Cardiac muscle cell (in vitro differentiated cells and primary cell): ENCODE data around the gene DCPS. TPM values are rescaled to one million over a fixed set of nuclear protein-coding genes. Genes with fewer than 3 reads are reported as not detected.
"Not testable (repeated sequence)": the region's sequence is repeated elsewhere in the genome, so short reads cannot be mapped to it uniquely, and the experiment has no call there.

Source experiments
- DNase-seq, 2 donors: peaks; one replicate each; pipeline versions ENCODE4 v3.0.0 to v3.0.0-alpha.2; 2010 to 2017; ENCODE audit warnings: low read depth in 1 of 2, low spot score in 1 of 2
- H3K27ac ChIP-seq: fragments of 200-600 bp; sonication (generic); 2 replicates; pipeline ENCODE4 v1.5.1; 2016
- H3K27me3 ChIP-seq: fragments of 200-600 bp; sonication (generic); 2 replicates; pipeline ENCODE4 v1.6.0; 2016; ENCODE audit warnings: control low read depth
- H3K36me3 ChIP-seq: fragments of 200-600 bp; sonication (generic); 2 replicates; pipeline ENCODE4 v1.5.1; 2016; ENCODE audit warnings: control low read depth
- H3K4me1 ChIP-seq: fragments of 200-600 bp; sonication (generic); 2 replicates; pipeline ENCODE4 v1.8.1; 2017; ENCODE audit warnings: low read depth, mild to moderate bottlenecking, mixed run types
- H3K4me3 ChIP-seq: fragments of 200-600 bp; sonication (generic); 2 replicates; pipeline ENCODE4 v1.5.1; 2016; ENCODE audit warnings: mild to moderate bottlenecking
- H3K9me3 ChIP-seq: fragments of 200-600 bp; sonication (generic); 2 replicates; pipeline ENCODE4 v1.5.1; 2017; ENCODE audit warnings: low read depth, mild to moderate bottlenecking, control low read depth
- polyA plus RNA-seq: library from polyadenylated mRNA; unstranded; fragments of >200 nt; fragmentation: Nextera tagmentation; extraction: Ambion mirVana; gene quantifications from 2 replicates; pipeline ENCODE4 v1.2.1, GENCODE V29; 2016
- total RNA-seq: library from RNA; depleted of rRNA; stranded (reverse); fragments of >200 nt; gene quantifications from 2 replicates; pipeline ENCODE4 v1.2.3, GENCODE V29; 2016
- TF ChIP-seq, protein P1 (sequence below): IDR thresholded peaks from 2 replicates; pipeline ENCODE4 v1.5.1; 2012; ENCODE audit warnings: low read depth, mild to moderate bottlenecking, low read length

The DCPS gene
- total RNA-seq (13.1 and 16.5 TPM in 2 replicates), polyA plus RNA-seq (27.0 and 27.4 TPM in 2 replicates)

GRCh38 chr11:126303623-126304456, at the start of gene DCPS:
TSS of gene DCPS (plus strand) at chr11:126304060. CDS start at chr11:126304081, 21 bp downstream.
- H3K27me3 ChIP-seq = no peaks in the 10 kb centered on the region
- TF ChIP-seq, protein P1, sequence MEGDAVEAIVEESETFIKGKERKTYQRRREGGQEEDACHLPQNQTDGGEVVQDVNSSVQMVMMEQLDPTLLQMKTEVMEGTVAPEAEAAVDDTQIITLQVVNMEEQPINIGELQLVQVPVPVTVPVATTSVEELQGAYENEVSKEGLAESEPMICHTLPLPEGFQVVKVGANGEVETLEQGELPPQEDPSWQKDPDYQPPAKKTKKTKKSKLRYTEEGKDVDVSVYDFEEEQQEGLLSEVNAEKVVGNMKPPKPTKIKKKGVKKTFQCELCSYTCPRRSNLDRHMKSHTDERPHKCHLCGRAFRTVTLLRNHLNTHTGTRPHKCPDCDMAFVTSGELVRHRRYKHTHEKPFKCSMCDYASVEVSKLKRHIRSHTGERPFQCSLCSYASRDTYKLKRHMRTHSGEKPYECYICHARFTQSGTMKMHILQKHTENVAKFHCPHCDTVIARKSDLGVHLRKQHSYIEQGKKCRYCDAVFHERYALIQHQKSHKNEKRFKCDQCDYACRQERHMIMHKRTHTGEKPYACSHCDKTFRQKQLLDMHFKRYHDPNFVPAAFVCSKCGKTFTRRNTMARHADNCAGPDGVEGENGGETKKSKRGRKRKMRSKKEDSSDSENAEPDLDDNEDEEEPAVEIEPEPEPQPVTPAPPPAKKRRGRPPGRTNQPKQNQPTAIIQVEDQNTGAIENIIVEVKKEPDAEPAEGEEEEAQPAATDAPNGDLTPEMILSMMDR = no peak
- peaks cover 4% of the 10 kb centered on the region for H3K4me1 ChIP-seq
- H3K9me3 ChIP-seq = no peaks in the 10 kb centered on the region
- peak within 1 kb of the TSS; percentile 49 for H3K4me3 ChIP-seq
- peak; percentile 92 to 95 for DNase-seq
- no peaks in the 10 kb centered on the region for H3K36me3 ChIP-seq
- peak within 1 kb of the TSS; percentile 77 for H3K27ac ChIP-seq

DNA sequence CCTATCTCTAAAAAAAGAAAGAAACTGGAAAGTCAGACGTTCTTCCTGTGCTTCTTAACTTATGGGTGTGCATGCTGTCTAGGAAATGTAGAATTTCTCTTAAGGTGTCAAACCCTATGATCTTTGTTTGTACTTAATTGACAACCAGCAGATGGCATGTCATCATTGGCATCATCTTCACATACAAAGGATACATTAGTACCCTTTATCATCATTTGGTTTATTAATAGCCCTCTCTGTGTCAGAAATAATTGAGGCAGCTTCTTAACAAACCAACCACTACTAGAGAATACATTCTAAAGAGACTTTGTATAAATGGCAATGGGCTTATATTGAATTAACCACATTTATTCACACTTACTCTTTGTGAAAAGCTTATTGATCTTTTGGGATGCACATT, 49.0 kb upstream of the DCPS start:
- TF ChIP-seq, protein P1 = no peak
- Histone ChIP-seq H3K9me3 (no peaks in the 10 kb centered on the region), H3K27me3 (no peaks in the 10 kb centered on the region), H3K4me1 (no peaks in the 10 kb centered on the region), H3K36me3 (peaks cover 33% of the 10 kb centered on the region), H3K27ac (no peak overlapping the region), H3K4me3 (no peak overlapping the region)
- DNase-seq = no peak

DNA sequence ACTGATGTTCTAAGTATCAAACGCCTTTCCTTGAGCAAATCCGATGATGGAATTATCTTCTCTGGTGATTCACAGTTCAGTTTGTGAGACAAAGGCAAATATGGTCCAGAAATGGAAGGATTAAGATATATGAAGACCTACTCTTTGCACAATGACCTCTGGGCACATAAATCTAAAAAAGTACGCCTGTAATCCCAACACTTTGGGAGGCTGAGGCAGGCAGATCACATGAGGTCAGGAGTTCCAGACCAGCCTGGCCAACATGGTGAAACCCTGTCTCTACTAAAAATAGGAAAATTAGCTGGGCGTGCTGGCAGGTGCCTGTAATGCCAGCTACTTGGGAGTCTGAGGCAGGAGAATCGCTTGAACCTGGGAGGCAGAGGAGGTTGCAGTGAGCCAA, 48.4 kb upstream of the DCPS start:
- not testable (repeated sequence) for H3K4me1 ChIP-seq, H3K27me3 ChIP-seq, H3K9me3 ChIP-seq, H3K4me3 ChIP-seq, H3K27ac ChIP-seq, DNase-seq
- H3K36me3 ChIP-seq = peaks cover 32% of the 10 kb centered on the region

GRCh38 chr11:126256216-126256615, 47.6 kb upstream of the DCPS start:
- no peak overlapping the region for H3K27ac ChIP-seq
- H3K4me3 ChIP-seq = no peak overlapping the region
- no peaks in the 10 kb centered on the region for H3K4me1 ChIP-seq
- TF ChIP-seq, protein P1 = no peak
- no peaks in the 10 kb centered on the region for H3K9me3 ChIP-seq
- no peaks in the 10 kb centered on the region for H3K27me3 ChIP-seq
- H3K36me3 ChIP-seq = peaks cover 34% of the 10 kb centered on the region
- DNase-seq = no peak

GRCh38 chr11:126257144-126257543, 46.7 kb upstream of the DCPS start:
- peaks cover 43% of the 10 kb centered on the region for H3K36me3 ChIP-seq
- H3K4me1 ChIP-seq = no peaks in the 10 kb centered on the region
- no peaks in the 10 kb centered on the region for H3K9me3 ChIP-seq
- no peak overlapping the region for H3K27ac ChIP-seq
- no peak for DNase-seq
- no peaks in the 10 kb centered on the region for H3K27me3 ChIP-seq
- TF ChIP-seq, protein P1 = no peak
- H3K4me3 ChIP-seq = no peak overlapping the region

DNA sequence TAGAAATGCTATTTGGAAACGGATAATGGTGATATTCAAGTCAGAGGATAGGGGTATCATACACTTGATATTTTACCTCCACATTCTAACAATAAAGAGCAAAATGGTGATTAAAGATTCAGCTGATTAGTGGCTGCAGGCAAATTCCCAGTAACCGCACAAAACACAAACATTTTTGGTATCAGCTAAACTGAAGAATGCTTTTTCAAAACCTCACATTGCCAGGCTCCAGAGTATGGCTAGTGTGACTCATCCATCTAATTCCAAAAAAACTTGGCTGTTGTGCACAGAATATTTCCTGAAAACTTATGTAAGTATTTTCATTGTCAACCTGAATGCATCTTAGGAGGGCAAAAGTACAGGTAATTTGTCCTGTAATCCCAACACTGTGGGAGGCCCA, 46.1 kb upstream of the DCPS start:
- Histone ChIP-seq H3K4me3 (no peak overlapping the region), H3K27ac (no peak overlapping the region), H3K4me1 (no peaks in the 10 kb centered on the region), H3K36me3 (peaks cover 49% of the 10 kb centered on the region), H3K9me3 (no peaks in the 10 kb centered on the region), H3K27me3 (no peaks in the 10 kb centered on the region)
- TF ChIP-seq, protein P1 = no peak
- DNase-seq = peak in 1 of 2 donors; percentile 62
